Measurements from ENCODE around the gene SGSM2.
A peak's percentile ranks its signal among the peaks of the same experiment; 100 is the strongest.

SGSM2 gene

GRCh38 chr17:2399572-2400473 lies 62.5 kb downstream of the SGSM2 start:
- DNase-seq = peak; percentile 87

GRCh38 chr17:2400474-2400866 lies 63.2 kb downstream of the SGSM2 start:
- DNase-seq = no peak

GRCh38 chr17:2400877-2401425 lies 63.6 kb downstream of the SGSM2 start, which contains the start of gene MNT:
Gene MNT (minus strand): TSS chr17:2401060. CDS start chr17:2400712, 348 bp downstream.
- DNase-seq = peak; percentile 97

- peak; percentile 98 for DNase-seq
Observed at GRCh38 chr17:2401426-2402221, 64.3 kb downstream of the SGSM2 start.

DNA sequence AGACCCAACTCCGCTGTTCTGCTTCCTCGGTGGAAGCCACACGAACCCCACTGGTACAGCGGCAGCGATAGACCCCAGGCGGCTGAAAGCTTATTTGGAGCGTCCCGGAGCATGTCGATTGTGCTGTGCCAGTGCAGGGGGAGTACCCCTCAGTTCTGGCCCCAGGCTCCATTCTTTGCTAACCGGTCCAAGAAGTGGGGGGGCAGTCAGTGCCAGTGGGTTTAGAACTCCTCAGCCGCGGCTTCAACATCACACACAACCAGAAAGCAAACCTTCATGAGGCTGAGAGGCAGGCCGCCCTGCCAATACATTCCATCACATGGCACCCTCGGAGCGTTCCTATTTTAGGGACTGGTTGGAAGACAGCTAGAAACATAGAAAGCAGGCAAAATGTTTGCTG lies 65.2 kb downstream of the SGSM2 start:
- DNase-seq = no peak

DNA sequence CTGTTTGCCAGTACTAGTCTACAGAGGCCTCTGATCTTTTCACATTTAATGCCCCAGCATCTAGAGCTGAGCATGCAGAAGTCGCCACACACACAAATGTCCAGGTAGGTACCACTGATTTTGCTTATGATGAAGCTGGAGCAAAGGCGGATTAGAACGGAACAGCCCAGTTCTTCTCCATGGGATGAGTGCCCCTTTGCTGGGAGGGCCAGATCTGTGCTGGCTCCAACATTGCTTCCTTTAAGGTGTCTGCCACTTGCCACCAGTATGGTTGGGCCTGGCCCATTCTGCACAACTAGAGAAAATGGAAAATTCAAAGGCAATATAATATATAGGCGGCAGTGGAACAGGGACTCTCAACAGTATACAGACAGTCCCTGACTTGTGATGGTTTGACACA lies 65.7 kb downstream of the SGSM2 start:
- no peak for DNase-seq

GRCh38 chr17:2405247-2405926 lies 68.1 kb downstream of the SGSM2 start:
- no peak for DNase-seq

- no peak for DNase-seq
Observed at GRCh38 chr17:2406271-2406902, 69.1 kb downstream of the SGSM2 start.

- DNase-seq = no peak
Observed at GRCh38 chr17:2406903-2407790, 69.8 kb downstream of the SGSM2 start.

- DNase-seq = no peak
Observed at GRCh38 chr17:2410951-2411350, 73.7 kb downstream of the SGSM2 start.

DNA sequence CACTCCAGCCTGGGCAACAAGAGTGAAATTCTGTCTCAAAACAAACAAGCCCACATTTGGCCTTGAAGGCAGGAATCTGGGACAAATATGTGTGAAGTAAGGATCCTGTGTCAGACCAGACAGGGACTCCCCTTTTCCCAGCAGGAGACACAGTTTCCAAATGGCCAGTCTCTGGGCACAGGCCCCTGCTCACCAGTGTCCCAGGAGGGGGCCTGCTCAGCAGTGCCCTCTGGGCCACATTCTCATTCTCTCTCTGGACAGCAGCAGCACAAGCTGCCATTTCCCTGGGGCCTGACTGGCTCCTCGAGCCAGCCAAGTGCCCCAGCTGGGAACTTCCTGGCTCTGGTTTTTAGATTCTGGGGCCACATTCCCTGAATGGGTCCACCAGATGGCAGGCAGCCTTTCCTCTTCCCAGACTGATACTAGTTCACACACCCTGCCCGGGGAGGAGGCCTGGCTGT lies 75.3 kb downstream of the SGSM2 start:
- peak; percentile 81 for DNase-seq

GRCh38 chr17:2414446-2415064 lies 77.3 kb downstream of the SGSM2 start:
- DNase-seq = no peak

DNA sequence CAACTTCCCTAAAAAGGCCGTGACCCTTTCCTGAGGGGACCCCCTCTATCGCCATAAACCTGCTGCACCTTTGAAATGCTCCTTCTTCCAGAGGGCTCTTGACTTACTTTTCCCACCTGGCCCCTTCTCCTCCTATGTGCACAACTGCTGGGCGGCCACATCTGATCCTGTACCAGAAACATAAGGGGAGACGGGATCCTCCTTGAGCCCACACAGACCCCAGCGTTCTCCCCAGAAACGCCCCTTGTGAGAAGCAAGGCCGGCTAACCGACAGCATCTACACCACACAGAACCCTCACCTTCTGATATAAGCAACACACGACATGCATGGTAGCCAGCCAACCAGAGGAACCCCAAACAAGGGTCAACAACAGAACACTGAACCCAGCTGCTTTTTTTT lies 77.8 kb downstream of the SGSM2 start:
- no peak for DNase-seq

DNA sequence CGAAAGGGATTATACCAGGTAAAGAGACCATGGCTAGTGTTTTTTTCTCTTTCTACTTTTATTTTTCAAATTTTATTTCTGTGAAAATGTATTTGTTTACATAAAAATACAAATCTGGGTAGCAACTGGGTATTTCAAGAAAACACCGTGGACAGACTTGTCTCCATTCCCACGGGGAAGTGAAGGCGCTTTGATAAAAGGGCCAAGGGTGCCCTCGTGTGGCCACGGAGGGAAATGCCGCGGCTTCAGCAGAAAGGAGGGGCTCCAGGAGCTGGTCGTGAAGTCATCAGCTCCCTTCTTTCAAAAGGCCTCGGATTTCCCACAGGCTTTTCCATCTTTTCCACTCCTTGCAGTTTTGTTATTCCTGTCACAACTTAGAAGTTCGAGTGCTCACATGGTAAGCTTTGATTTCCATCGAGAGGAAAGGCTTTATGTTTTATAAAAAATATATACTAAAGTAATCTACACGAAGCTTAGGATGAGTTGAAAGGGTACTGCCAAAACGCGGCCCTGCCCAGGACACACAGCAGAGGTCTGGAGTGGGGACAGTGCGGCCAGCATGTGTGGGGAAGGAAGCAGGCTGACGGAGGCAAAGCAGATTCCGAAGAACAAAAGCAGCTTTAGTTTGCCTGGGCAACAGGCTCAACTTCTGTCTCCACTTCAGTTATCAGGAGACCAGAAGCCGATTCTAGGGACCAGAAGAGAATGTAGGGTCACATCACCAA lies 78.9 kb downstream of the SGSM2 start:
- peak; percentile 90 for DNase-seq

GRCh38 chr17:2418572-2418971 lies 81.3 kb downstream of the SGSM2 start:
- DNase-seq = no peak

- no peak for DNase-seq
Observed at GRCh38 chr17:2419486-2419885, 82.2 kb downstream of the SGSM2 start.

DNA sequence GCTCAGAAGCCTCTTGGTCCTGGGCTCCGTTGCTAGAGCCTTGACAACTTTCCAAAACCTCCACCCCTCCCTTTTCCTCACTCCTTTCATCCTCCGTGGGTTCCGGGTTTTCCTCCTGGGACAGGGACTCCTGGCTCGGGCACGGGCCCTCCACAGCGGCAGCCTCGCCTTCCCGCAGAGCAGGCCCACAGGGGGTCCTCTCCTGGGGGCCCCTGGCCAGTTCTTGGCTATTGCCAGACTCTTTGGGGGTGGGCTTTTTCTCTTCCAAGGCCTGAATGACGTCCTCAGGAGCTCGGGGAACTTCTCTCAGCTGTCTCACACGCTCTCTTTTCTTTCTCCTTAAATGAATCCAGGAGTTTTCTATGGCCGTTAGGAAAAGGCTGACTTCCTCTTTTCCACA lies 82.9 kb downstream of the SGSM2 start:
- no peak for DNase-seq

DNA sequence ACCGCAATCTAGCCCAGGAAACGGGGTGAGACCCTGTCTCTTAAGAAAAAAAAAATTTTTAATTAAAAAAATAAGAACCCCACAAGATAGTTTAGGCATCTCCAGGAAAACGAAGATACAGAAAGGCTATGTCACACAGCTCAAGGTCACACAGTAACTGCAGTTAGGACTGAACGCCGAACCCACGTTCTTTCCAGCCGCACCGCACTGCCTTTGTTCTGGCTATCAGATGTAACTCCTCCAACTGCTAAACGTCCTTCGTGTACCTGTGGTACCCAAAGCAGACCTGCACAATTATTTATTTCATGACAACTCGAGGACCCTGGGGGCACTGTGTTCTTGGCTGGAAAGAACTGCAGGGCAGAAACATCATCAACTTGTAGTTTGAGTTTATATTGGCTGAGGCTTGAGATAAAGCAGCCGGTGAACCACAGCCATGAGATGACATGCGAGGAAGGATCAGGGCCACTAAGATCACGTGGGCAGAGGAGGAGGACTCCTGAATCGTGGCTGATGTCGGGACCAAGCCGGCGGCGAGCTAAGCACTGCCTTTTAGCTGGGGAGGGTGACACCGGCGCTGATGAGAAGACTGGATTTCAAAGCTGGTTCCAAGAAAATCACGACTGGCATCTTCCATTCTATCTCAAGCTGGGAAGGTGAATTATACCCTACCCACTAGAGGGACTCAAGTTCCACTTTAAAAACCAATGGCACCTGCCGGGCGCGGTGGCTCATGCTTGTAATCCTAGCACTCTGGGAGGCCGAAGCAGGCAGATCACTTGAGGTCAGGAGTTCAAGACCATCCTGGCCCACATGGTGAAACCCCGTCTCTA lies 84.2 kb downstream of the SGSM2 start:
- DNase-seq = peak; percentile 47

DNA sequence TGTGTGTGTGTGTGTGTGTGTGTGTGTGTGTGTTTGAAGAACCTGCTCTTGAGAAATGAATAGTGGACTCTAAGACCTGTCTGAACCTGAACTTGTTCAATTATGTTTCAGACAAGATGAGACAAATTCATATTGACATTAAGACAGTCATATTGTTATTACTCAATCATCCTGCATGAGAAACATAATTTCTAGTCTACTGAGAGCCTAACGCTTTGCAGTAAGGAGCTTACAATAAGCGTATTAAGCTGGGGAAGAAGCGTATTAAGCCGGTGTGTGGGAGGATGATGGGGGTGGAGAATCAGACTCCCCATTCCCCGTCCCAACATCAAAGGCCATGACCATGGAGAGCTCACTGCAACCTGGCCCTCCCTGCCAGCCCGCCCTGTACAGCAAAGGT lies 86.0 kb downstream of the SGSM2 start:
- DNase-seq = no peak
